Endothelial cell of umbilical vein (primary cell): Measurements from ENCODE around the gene FAM241B. TPM values are rescaled to one million over a fixed set of nuclear protein-coding genes. Genes with fewer than 3 reads are reported as not detected.

Source experiments
- BruUV-seq: library from RNA; stranded (reverse); fragments of 400-500 nt; replicated peaks from 2 replicates; lab custom pipeline; 2021; lab: Mats Ljungman, UMichigan
- CTCF ChIA-PET: fragments of 300-600, 350-600 bp; sonication (Branson Sonifier 250); formaldehyde crosslinking; loops from one replicate; lab custom pipeline; 2021; ENCODE audit warnings: antibody characterized with exemption, inconsistent platforms; lab: Charles Lee
- POLR2A ChIA-PET: fragments of 300-600, 350-600 bp; sonication (Branson Sonifier 250); formaldehyde crosslinking; loops from one replicate; lab custom pipeline; 2021; ENCODE audit warnings: antibody characterized with exemption, inconsistent platforms; lab: Charles Lee
- DNase-seq: peaks from one replicate; pipeline ENCODE4 v3.0.0-alpha.2; 2011; ENCODE audit warnings: low read depth, low spot score
- FAIRE-seq: peaks from 2 replicates; lab custom pipeline; 2011; peaks lifted over from hg19 to GRCh38; lab: Jason Lieb, UNC
- H2AFZ ChIP-seq: 2 replicates; pipeline ENCODE4 v1.6.0; 2012; ENCODE audit warnings: low read depth, low read length, control low read depth, inconsistent platforms
- H3K27ac ChIP-seq: 2 replicates; pipeline ENCODE4 v1.5.1; 2011; ENCODE audit warnings: low read depth, mild to moderate bottlenecking, control low read depth, low read length, moderate library complexity; ENCODE audit not compliant: insufficient read depth
- H3K27me3 ChIP-seq, 2 experiments: 2 replicates each; pipeline versions ENCODE4 v1.6.0 to v1.6.1; 2011; ENCODE audit warnings: low read length in 2 of 2, mixed read lengths in 1 of 2; ENCODE audit not compliant: control insufficient read depth in 2 of 2, insufficient read depth in 2 of 2
- H3K36me3 ChIP-seq, 2 experiments: 2 replicates in 1 of 2; 3 replicates in 1 of 2; pipeline ENCODE4 v1.5.1; 2011; ENCODE audit warnings: low read length in 2 of 2, mild to moderate bottlenecking in 1 of 2, moderate library complexity in 1 of 2; ENCODE audit not compliant: control insufficient read depth in 2 of 2, insufficient read depth in 2 of 2; ENCODE audit errors: extremely low read depth in 1 of 2
- H3K4me1 ChIP-seq: 3 replicates; pipeline ENCODE4 v1.5.1; 2011; ENCODE audit warnings: mild to moderate bottlenecking, low read length; ENCODE audit not compliant: control insufficient read depth, insufficient read depth; ENCODE audit errors: extremely low read depth
- H3K4me2 ChIP-seq: 2 replicates; pipeline ENCODE4 v1.6.1; 2011; ENCODE audit warnings: low read length, control low read depth, mixed read lengths; ENCODE audit not compliant: insufficient read depth
- H3K4me3 ChIP-seq, 3 experiments: fragments of 200-600 bp in 1 of 3; sonication (generic), shearing (Covaris generic) in 1 of 3; replicated peaks in 1 of 3; 2 replicates each; pipeline ENCODE4 v1.5.1; 2011 to 2016; ENCODE audit warnings: control low read depth in 3 of 3, low read length in 3 of 3, mild to moderate bottlenecking in 2 of 3, inconsistent platforms in 1 of 3, low read depth in 1 of 3, moderate library complexity in 1 of 3; ENCODE audit not compliant: insufficient read depth in 1 of 3
- H3K79me2 ChIP-seq: 2 replicates; pipeline ENCODE4 v1.6.0; 2012; ENCODE audit warnings: low read length, inconsistent platforms; ENCODE audit not compliant: control insufficient read depth, insufficient read depth
- H3K9ac ChIP-seq: replicated peaks from 2 replicates; pipeline ENCODE3; 2011; ENCODE audit warnings: low read length, control low read depth; ENCODE audit not compliant: insufficient read depth; ENCODE audit errors: extremely low read depth
- H3K9me1 ChIP-seq: replicated peaks from 3 replicates; pipeline ENCODE4 v1.6.0; 2011; ENCODE audit warnings: mild to moderate bottlenecking, low read length; ENCODE audit not compliant: control insufficient read depth, insufficient read depth; ENCODE audit errors: extremely low read depth
- H3K9me3 ChIP-seq: replicated peaks from 2 replicates; pipeline ENCODE4 v1.5.1; 2012; ENCODE audit warnings: low read length, inconsistent platforms; ENCODE audit not compliant: control insufficient read depth, insufficient read depth
- H4K20me1 ChIP-seq: replicated peaks from 2 replicates; pipeline ENCODE3; 2011; ENCODE audit warnings: mild to moderate bottlenecking, low read length; ENCODE audit not compliant: control insufficient read depth, insufficient read depth; ENCODE audit errors: extremely low read depth
- CTCF ChIP-seq, 2 donors: IDR thresholded peaks; 1 replicate in 1 of 2; 2 replicates in 1 of 2; pipeline ENCODE4 v1.5.1; 2011; ENCODE audit warnings: low read length in 2 of 2, mild to moderate bottlenecking in 2 of 2, moderate library complexity in 2 of 2, control low read depth in 1 of 2, inconsistent platforms in 1 of 2, low read depth in 1 of 2; ENCODE audit not compliant: insufficient read depth in 1 of 2; ENCODE audit errors: extremely low read depth in 1 of 2
- EZH2 ChIP-seq: IDR thresholded peaks from 2 replicates; pipeline ENCODE4 v1.6.1; 2012; ENCODE audit warnings: borderline replicate concordance, low read depth, mild to moderate bottlenecking, moderate library complexity, low read length, inconsistent platforms; ENCODE audit not compliant: severe bottlenecking
- FOS ChIP-seq: IDR thresholded peaks from 2 replicates; pipeline ENCODE4 v1.6.1; 2011; ENCODE audit warnings: mild to moderate bottlenecking, low read length, moderate library complexity, borderline replicate concordance; ENCODE audit not compliant: insufficient read depth
- GATA2 ChIP-seq: IDR thresholded peaks from 2 replicates; pipeline ENCODE4 v1.7.0; 2011; ENCODE audit warnings: low read depth, mild to moderate bottlenecking, moderate library complexity, mixed read lengths, low read length; ENCODE audit not compliant: insufficient read length, insufficient read depth
- JUN ChIP-seq: IDR thresholded peaks from 2 replicates; pipeline ENCODE4 v1.6.1; 2011; ENCODE audit warnings: borderline replicate concordance, low read depth; ENCODE audit not compliant: insufficient read length, insufficient read depth
- MYC ChIP-seq: IDR thresholded peaks from one replicate; pipeline ENCODE4 v1.6.1; 2011; ENCODE audit warnings: mild to moderate bottlenecking, low read depth, low read length
- POLR2A ChIP-seq: IDR thresholded peaks from 2 replicates; pipeline ENCODE4 v1.6.1; 2012; ENCODE audit warnings: low read depth, mild to moderate bottlenecking, control low read depth, low read length
- POLR2AphosphoS5 ChIP-seq: IDR thresholded peaks from 2 replicates; pipeline ENCODE4 v1.6.1; 2012; ENCODE audit warnings: low read depth, mild to moderate bottlenecking, control low read depth, low read length, moderate library complexity; ENCODE audit not compliant: insufficient read depth
- dilution Hi-C: fragments of 300-500 bp; cut with MboI; formaldehyde crosslinking; loops from one replicate; pipeline ENCODE4 v1.15.0; 2019; ENCODE audit warnings: low sequenced_read_pairs; ENCODE audit not compliant: extremely low pct_ligation_motif_present
- intact Hi-C: fragments of 100-400 bp; cut with micrococcal nuclease; formaldehyde crosslinking; loops from one replicate; pipeline ENCODE4 v1.10.0; 2022
- polyA plus RNA-seq, 4 experiments: library from polyadenylated mRNA; depleted of rRNA in 3 of 4; stranded (reverse) in 3 of 4; unstranded in 1 of 4; fragments of >200 nt; gene quantifications; 2 replicates each; pipeline versions ENCODE4 v1.2.1 to v1.2.3, GENCODE V29; 2011 to 2012; ENCODE audit warnings: missing spikeins in 1 of 4
- total RNA-seq: library from RNA; stranded (reverse); gene quantifications from 2 replicates; pipeline ENCODE4 v1.2.3, GENCODE V29; 2021
- TF ChIP-seq, protein P1 (sequence below): IDR thresholded peaks from 2 replicates; pipeline ENCODE4 v1.6.1; 2011; ENCODE audit not compliant: insufficient read depth, insufficient read length

The FAM241B gene
- total and polyA plus RNA-seq, 2 donors (not counting 3 experiments of a cell fraction or from before 2014, with no cell fraction given), result 0.23 TPM; not detected in 1

GRCh38 chr10:69669409-69669808 lies 39.4 kb downstream of the FAM241B start:
- Histone ChIP-seq H3K4me3 (no peak overlapping the region), H4K20me1 (no peaks in the 10 kb centered on the region), H3K36me3 (no peaks in the 10 kb centered on the region), H2AFZ (no peak overlapping the region), H3K9me3 (no peaks in the 10 kb centered on the region), H3K79me2 (no peaks in the 10 kb centered on the region), H3K27ac (no peak overlapping the region), H3K9ac (no peak overlapping the region), H3K4me1 (no peaks in the 10 kb centered on the region), H3K4me2 (no peak overlapping the region), H3K27me3 (peaks cover 10 to 45% of the 10 kb centered on the region in 2 experiments), H3K9me1 (no peaks in the 10 kb centered on the region)
- TF ChIP-seq MYC, result no peak
- TF ChIP-seq, protein P1, sequence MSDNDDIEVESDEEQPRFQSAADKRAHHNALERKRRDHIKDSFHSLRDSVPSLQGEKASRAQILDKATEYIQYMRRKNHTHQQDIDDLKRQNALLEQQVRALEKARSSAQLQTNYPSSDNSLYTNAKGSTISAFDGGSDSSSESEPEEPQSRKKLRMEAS, result no peak
- intact Hi-C loops, result no loop called here
- ChIA-PET CTCF (interaction anchor here (0.5 to 1.4 kb wide), 3 partner anchors 15 to 243 kb away, joined by 3 to 4 read pairs (median 3); no protein-coding TSS in a partner anchor), POLR2A (no interaction called here)
- dilution Hi-C loops, result no loop called here
- FAIRE-seq (no peak), DNase-seq (no peak)
- BruUV-seq, result no TSS peak

DNA sequence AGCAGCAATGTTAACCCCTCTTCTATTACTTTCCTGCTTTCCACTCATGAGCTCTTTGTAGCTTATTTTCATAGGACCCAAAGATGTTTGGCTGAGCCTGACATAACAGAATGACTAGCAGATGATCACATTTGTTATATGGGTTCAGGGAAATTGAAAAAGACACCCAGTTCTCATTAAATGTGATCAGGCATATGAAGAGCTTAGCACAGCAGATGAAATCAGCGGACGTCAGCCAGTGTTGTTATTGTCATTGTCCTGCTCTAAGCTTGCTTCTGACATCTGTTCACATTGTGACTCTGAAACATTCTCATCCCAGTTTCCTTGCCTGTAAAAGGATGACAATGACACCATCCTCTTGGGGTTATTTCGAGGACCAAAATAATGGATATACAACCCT lies 43.5 kb downstream of the FAM241B start:
- Histone ChIP-seq H3K36me3 (no peaks in the 10 kb centered on the region), H3K9me1 (no peaks in the 10 kb centered on the region), H3K9me3 (no peaks in the 10 kb centered on the region), H3K4me3 (no peak overlapping the region), H3K27ac (no peak overlapping the region), H2AFZ (no peak overlapping the region), H3K27me3 (peaks cover 24 to 30% of the 10 kb centered on the region in 2 experiments), H3K79me2 (no peaks in the 10 kb centered on the region), H4K20me1 (no peaks in the 10 kb centered on the region), H3K9ac (no peak overlapping the region), H3K4me2 (no peak overlapping the region), H3K4me1 (no peaks in the 10 kb centered on the region)
- POLR2A ChIA-PET, result no interaction called here
- dilution Hi-C loops, result no loop called here
- intact Hi-C loops, result no loop called here
- FAIRE-seq (no peak), DNase-seq (no peak)
- no TSS peak for BruUV-seq
- no peak for TF ChIP-seq JUN
- TF ChIP-seq POLR2A, result no peak
- TF ChIP-seq GATA2, result no peak
- TF ChIP-seq CTCF (IDR thresholded peaks at IDR 0.05; ENCODE audit: extremely low read depth in 1 of 2, insufficient read depth in 1 of 2, low read depth in 1 of 2, low read length in 2 of 2), result no peak
- TF ChIP-seq EZH2, result no peak
- TF ChIP-seq POLR2AphosphoS5, result no peak
- TF ChIP-seq, protein P1, result no peak
- TF ChIP-seq MYC, result no peak
- no peak for TF ChIP-seq FOS
- CTCF ChIA-PET, result interaction anchor here (0.9 to 1.6 kb wide), 7 partner anchors 9 to 285 kb away, joined by 3 to 5 read pairs (median 4); no protein-coding TSS in a partner anchor
